ENCODE results near the gene TTC31.

TTC31 gene

GRCh38 chr2:74438248-74438647 lies 44.6 kb upstream of the TTC31 start:
- DNase-seq = no peak
- H3K9me2 ChIP-seq (replicated peaks; ENCODE audit: insufficient read depth, low read length) = no peaks in the 10 kb centered on the region
- H4K20me1 ChIP-seq (ENCODE audit: insufficient read depth, low read length) = no peaks in the 10 kb centered on the region
- H3K36me3 ChIP-seq (replicated peaks; ENCODE audit: insufficient read depth, low read length) = no peaks in the 10 kb centered on the region
- no peak overlapping the region for H3K27ac ChIP-seq (ENCODE audit: low read length)
- no peak overlapping the region for H3K9ac ChIP-seq (ENCODE audit: low read length)
- H3K4me2 ChIP-seq (ENCODE audit: low read depth, low read length) = no peak overlapping the region
- H3K79me2 ChIP-seq (ENCODE audit: low read length) = no peaks in the 10 kb centered on the region
- TF ChIP-seq EZH2phosphoT487 (IDR thresholded peaks at IDR 0.05; ENCODE audit: low read length) (no peak), EZH2 (optimal IDR thresholded peaks at IDR 0.05; ENCODE audit: low read depth, low read length) (no peak), CTCF (IDR thresholded peaks at IDR 0.05; ENCODE audit: low read length) (no peak)
- H3K4me1 ChIP-seq (ENCODE audit: low read length) = peaks cover 5% of the 10 kb centered on the region
- no peak overlapping the region for H3K4me3 ChIP-seq (ENCODE audit: low read length)
- H3F3A ChIP-seq (ENCODE audit: insufficient read depth, low read length) = no peaks in the 10 kb centered on the region
- no peak overlapping the region for H2AFZ ChIP-seq (ENCODE audit: low read length)
- H3K27me3 ChIP-seq (replicated peaks; ENCODE audit: insufficient read depth, low read length) = peaks cover 18% of the 10 kb centered on the region
- no peaks in the 10 kb centered on the region for H3K9me3 ChIP-seq (replicated peaks; ENCODE audit: insufficient read depth, low read length)

GRCh38 chr2:74439373-74439772 lies 43.5 kb upstream of the TTC31 start:
- Histone ChIP-seq H3F3A (ENCODE audit: insufficient read depth, low read length) (no peaks in the 10 kb centered on the region), H3K4me3 (ENCODE audit: low read length) (no peak overlapping the region), H3K4me1 (ENCODE audit: low read length) (peaks cover 5% of the 10 kb centered on the region), H3K79me2 (ENCODE audit: low read length) (no peaks in the 10 kb centered on the region), H3K27me3 (replicated peaks; ENCODE audit: insufficient read depth, low read length) (peaks cover 23% of the 10 kb centered on the region), H3K9ac (ENCODE audit: low read length) (no peak overlapping the region), H2AFZ (ENCODE audit: low read length) (no peak overlapping the region), H3K4me2 (ENCODE audit: low read depth, low read length) (peak overlapping the region; percentile 89; the same call in 1 of the 2 replicates), H3K9me3 (replicated peaks; ENCODE audit: insufficient read depth, low read length) (no peaks in the 10 kb centered on the region), H3K36me3 (replicated peaks; ENCODE audit: insufficient read depth, low read length) (no peaks in the 10 kb centered on the region), H4K20me1 (ENCODE audit: insufficient read depth, low read length) (no peaks in the 10 kb centered on the region), H3K27ac (ENCODE audit: low read length) (no peak overlapping the region), H3K9me2 (replicated peaks; ENCODE audit: insufficient read depth, low read length) (no peaks in the 10 kb centered on the region)
- no peak for TF ChIP-seq EZH2phosphoT487 (IDR thresholded peaks at IDR 0.05; ENCODE audit: low read length)
- TF ChIP-seq EZH2 (optimal IDR thresholded peaks at IDR 0.05; ENCODE audit: low read depth, low read length) = no peak
- TF ChIP-seq CTCF (IDR thresholded peaks at IDR 0.05; ENCODE audit: low read length) = no peak
- no peak for DNase-seq

GRCh38 chr2:74439803-74440377 lies 43.0 kb upstream of the TTC31 start:
- Histone ChIP-seq H3K4me1 (ENCODE audit: low read length) (peaks cover 5% of the 10 kb centered on the region), H3K4me2 (ENCODE audit: low read depth, low read length) (peak overlapping the region; percentile 89), H3K27me3 (replicated peaks; ENCODE audit: insufficient read depth, low read length) (peaks cover 28% of the 10 kb centered on the region), H3K9ac (ENCODE audit: low read length) (peak overlapping the region; percentile 49; the same call in 1 of the 2 replicates), H3K9me3 (replicated peaks; ENCODE audit: insufficient read depth, low read length) (no peaks in the 10 kb centered on the region), H3K4me3 (ENCODE audit: low read length) (peak overlapping the region; percentile 58), H4K20me1 (ENCODE audit: insufficient read depth, low read length) (no peaks in the 10 kb centered on the region), H3K27ac (ENCODE audit: low read length) (no peak overlapping the region), H3K79me2 (ENCODE audit: low read length) (no peaks in the 10 kb centered on the region), H3K36me3 (replicated peaks; ENCODE audit: insufficient read depth, low read length) (no peaks in the 10 kb centered on the region), H3K9me2 (replicated peaks; ENCODE audit: insufficient read depth, low read length) (no peaks in the 10 kb centered on the region), H2AFZ (ENCODE audit: low read length) (peak overlapping the region; percentile 98), H3F3A (ENCODE audit: insufficient read depth, low read length) (no peaks in the 10 kb centered on the region)
- no peak for DNase-seq
- TF ChIP-seq CTCF (IDR thresholded peaks at IDR 0.05; ENCODE audit: low read length) = no peak

Measured in MM.1S (cell line).